NCI-H1105 (cell line): ENCODE data around the gene KIFC3.
"Not testable (repeated sequence)": the region's sequence is repeated elsewhere in the genome, so short reads cannot be mapped to it uniquely, and the experiment has no call there.

Source experiments
- DNase-seq: peaks from one replicate; lab custom pipeline; 2025; lab: John Stamatoyannopoulos, UW

The KIFC3 gene

DNA sequence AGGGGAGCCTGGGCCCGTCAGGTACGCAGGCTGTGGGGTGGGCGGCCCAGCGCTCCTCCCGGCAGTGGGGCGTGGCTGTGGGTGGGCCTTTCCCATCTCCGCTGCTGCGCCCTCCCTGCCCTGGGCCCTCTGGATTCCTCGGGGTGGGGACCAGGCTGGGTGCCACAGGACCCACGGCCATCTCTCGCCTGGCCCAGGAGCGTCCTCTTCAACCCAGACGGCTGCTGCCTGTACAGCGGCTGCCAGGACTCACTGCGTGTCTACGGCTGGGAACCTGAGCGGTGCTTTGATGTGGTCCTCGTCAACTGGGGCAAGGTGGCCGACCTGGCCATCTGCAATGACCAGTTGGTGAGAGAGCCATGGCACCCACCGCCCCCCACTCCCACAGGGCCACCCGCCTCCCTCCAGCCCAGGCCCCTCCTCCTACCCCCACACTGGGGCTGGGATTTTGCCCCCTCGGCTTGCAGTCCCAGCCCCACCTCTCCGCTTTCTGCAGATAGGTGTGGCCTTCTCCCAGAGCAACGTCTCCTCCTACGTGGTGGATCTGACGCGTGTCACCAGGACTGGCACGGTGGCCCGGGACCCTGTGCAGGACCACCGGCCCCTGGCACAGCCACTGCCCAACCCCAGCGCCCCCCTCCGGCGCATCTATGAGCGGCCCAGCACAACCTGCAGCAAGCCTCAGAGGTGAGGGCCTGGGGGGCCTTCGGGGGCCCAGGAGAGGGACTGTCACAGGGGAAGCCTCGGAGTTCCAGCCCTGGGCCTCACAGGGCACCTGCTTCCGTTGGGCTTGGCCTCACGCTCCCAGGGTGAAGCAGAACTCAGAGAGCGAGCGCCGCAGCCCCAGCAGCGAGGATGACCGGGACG, 49.5 kb downstream of the KIFC3 start:
- DNase-seq = no peak

DNA sequence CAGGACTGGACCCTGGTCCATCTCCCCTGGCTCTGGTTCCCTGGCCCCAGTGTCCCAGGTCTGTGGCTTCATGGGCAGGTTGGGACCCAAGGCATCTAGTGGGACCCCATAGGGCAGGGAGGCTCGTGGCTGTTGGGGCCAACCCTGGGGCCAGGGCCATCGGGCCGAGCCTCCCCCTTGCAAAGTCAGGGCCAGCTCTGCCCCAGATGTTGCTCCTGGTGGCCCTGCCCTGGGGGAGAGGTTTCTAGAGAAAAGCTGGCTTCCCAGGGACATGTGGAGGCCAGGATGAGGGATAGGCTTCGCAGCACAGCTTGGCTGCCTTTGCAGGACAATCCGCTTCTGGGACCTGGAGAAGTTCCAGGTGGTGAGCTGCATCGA, 50.1 kb downstream of the KIFC3 start:
- DNase-seq = no peak

DNA sequence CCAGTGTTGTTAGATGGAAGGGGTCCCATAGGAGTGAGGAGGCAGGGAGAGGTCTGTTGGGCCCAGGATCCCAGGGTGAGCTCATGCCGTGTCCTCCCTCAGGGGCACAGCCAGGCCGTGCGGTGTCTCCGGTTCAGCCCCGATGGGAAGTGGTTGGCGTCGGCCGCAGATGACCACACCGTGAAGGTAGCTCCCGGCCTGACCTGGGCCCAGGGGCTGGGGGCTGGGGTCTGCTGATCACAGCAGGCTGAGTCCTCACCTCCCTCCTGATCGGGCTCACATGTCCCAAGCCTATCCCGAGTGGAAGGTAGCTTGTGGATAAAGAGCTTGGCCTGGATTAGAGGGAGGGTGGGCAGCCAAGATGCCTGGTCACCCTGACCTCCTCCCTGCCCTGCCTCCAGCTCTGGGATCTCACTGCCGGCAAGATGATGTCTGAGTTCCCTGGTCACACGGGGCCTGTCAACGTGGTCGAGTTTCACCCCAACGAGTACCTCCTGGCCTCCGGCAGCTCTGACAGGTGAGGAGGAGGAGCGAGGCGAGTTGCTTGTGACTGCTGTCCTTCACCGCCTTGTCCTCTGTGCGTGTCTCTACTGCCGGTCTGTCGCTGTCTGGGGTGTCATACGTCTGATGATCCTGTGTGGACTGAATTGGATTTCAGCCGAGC, 50.6 kb downstream of the KIFC3 start:
- DNase-seq = no peak

DNA sequence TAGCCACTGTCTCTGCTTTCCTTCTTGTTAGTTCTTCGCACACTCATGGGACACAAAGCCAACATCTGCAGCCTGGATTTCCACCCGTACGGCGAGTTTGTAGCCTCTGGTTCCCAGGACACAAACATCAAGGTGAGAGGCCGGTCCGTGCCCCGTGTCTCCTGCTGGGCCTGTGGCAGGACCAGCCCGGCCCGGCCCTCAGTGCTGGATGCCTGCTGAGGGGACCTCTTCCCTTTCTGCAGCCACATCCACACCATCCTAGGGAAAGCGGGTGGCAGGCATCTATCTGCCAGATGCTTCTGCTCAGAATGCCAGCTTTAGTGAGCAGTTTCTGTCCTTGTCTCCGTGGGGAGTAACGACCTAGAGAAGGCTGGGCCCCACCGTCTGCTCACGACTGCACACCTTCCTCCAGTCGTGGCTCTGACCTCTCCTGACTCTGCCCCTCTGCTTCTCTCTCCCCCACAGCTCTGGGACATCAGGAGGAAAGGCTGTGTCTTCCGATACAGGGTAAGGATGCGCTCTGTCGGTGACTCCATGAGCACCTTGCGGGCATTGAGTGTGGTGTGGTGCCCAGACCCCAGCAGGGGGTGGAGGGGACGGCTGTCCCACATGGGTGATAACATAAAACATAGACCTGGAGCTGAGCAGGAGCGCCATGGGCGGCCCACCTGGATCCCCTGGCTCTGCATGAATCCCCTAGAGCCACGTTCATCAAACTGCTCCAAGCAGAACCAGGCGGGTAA, 51.3 kb downstream of the KIFC3 start:
- no peak for DNase-seq

DNA sequence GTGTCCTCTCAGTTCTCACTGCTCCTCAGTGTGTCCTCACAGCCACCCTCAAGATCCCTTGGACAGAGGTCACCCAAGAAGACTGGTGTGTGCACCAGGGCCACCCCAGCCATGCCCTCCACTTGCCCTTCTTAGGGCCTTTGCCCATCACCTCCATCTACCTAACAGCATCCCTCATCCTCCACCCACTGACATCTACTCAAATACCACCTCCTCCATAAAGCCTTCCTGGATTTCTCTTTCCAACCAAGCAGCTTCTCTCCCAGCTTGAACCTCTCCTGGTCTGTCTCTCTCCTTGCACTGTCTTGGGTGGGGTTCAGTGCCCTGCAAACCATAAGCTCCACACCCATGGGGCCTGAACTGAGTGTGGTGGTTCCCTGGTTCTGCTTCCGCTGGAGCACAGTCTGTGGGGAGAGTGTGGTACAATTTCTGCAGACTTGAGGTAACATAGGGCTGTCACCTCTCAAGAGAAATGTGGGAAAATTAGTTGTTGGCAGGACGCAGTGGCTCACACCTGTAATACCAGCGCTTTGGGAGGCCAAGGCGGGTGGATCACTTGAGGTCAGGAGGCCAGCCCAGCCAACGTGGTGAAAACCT, 52.3 kb downstream of the KIFC3 start:
- DNase-seq = no peak

DNA sequence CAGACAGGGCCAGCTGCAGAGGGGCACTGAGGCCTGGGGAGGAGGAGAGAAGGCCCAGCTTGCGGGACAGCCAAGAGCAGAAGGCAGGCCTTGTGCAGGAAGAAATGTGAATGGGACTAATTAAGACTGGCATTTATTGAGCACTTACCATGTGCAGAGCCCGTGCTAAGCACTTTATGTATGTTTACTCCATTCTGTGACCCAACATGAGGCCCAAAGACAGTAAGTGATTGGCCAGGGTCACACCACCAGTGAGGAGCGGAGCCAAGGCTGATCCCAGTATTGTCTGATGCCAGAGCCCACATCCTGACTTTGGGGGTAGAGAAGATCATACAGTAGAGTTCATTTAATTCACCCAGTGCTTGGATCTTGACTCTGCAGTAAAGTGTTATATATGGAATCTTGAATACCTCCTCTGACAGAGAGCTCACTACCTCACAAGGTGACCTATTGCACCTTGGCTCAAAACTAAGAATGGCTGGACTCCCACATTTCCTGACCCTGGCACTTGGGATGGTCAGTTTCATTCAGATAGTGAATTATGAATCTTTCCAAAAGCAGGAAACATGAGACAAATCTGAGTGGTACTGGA, 53.1 kb downstream of the KIFC3 start:
- no peak for DNase-seq

DNA sequence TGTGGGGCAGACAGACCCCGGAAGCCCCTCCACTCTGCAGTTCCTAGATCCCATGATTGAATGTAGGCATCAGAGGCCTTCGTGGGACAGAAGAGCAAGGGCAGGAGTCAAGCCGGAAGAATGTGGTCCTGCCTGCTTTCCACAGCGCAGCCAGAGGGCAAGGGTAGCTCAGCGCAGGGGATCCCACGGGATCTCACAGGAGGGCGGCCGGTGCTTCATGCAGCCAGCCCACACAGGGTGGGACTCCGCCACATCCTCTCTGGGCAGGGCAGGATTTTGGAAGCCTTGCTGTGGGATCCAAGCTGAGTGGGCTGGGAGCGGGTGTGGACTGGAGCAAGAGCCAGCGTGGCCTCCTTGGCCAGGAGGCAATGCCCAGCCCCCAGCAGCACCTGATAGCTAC, 53.7 kb downstream of the KIFC3 start:
- no peak for DNase-seq

DNA sequence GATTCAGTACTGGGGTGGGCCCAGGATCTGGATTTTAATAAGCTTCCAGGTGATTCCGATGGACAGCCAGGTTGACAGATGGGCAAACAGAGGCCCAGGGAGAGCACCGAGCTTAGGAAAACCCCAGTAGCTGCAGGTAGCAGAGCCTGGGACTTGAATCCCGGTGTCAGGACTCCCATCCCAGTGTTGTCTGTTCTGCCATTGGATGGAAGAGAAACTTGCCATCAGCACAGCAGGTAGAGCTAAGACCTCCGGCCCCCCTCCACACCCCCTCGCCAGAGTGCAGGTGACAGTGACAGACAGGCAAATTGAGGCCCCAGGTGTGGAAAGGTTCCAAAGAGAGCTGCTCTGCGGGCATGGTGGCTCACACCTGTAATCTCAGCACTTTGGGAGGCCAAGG, 54.3 kb downstream of the KIFC3 start:
- no peak for DNase-seq

DNA sequence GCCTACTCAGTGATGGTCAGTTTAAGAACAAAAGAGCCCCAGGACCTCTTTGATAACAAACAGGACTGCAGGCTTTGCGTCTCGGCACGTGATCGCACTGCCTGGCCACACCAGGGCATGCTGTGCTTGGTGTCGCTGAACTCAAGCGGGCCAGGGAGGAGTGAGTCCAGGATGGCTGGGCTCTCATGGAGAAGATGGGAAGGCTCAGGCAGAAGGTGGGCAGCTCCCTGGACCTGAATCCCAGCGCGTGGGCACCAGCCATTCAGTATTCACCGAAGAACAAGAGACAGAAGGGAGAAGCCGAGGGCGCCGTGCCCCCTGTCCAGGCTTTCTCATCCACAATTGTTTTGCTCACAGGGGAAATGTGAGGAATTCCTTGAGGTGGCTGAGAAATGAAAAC, 54.8 kb downstream of the KIFC3 start:
- DNase-seq = no peak

DNA sequence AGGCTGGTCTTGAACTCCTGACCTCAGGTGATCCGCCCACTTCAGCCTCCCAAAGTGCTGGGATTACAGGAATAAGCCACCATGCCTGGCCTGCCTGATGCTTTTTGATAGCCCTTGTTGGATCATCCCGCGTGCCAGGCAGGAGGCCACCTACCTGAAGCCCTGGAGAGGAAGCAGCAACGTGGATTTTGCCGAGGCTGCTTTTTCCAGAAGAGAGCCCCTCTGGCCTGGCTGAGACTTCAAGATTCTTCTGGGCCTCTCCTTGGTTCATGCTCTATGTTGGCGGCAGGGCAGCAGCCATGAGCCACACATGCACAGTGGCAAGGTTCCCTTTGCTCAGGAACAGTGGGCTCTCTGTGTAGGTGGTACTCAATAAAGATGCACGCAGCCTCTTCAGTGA, 55.2 kb downstream of the KIFC3 start:
- DNase-seq = no peak

DNA sequence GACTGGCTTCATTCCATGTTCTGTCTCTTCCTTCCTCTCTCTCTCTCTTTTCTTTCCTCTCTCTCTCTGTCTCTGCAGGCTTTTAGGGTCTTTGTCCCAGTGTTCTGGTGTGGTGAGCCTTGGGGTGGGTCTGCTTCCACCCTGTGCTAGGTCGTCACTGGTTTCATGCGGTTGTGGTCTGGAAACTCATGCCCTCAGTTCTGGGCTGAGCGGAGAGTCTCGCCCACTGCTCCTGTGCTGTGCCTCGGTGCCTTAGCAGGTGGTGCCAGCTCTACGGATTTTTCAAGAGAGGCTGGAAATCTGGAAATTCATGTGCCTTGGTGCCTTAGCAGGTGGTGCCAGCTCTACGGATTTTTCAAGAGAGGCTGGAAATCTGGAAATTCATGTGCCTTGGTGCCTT, 56.0 kb downstream of the KIFC3 start:
- not testable (repeated sequence) for DNase-seq

DNA sequence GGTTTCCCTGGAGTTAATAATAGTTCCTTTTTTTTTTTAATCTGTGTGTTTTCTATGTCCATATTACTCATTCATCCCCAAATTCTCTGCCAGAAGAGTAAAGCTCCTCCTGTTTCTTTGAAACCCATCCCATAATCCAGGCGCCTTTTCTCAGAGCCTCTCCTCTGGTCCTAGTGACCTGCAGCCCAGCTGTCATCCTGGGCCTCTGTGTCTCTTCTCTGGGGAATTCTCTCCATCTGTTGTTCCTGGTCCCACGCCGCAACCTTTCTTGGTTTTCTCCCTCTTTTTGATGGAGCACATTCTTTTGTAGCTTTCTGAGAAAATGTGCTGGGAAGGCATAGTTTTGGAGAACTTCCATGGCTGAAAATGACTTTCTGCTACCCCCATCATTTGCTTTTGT, 56.5 kb downstream of the KIFC3 start:
- no peak for DNase-seq

DNA sequence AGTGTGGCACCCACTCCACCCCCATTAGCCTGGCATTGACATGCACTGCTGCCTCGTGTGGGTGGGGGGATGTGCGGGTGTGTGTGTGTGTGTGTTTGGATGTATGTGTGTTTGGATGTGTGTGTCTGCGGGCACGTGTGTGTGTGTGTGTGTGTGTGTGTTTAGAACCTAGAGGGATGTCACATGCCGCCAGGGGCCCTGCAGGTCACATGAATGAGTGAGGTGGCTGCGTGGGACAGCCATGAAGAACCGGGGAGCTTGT, 57.7 kb downstream of the KIFC3 start:
- DNase-seq = no peak

DNA sequence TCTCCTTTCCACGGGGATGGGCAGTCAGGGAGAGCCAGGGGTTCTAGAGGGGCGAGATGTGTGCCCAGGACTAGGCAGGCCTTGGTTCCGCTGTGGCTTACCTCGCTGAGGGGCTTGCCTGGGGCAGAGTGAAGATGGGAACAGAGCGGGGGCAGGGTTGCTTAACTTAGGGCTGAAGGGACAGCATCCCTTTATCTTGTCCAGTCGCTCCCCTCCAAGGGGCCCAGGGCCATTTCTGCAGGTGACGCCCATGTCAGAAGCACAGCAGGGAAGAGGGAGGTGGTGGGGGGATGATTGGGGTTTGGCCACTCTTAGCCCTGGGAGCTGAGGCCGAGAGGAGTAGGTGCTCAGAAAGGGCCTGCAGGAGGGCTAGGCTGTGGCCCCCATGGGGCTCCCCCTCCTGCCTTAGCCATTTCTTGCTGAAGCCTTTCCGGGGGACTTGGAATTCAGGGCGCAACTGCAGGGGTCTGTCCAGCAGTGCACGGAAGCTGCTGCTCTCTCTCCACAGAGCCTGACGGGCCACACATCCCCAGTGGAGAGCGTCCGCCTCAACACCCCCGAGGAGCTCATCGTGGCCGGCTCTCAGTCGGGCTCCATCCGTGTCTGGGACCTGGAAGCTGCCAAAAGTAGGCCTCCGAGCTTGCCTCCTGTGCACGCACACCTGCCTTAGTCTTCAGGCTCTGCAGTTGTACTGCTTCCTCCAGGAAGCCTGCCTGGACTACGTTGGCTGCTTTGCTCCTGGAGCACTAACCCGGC, 58.2 kb downstream of the KIFC3 start:
- DNase-seq = no peak

DNA sequence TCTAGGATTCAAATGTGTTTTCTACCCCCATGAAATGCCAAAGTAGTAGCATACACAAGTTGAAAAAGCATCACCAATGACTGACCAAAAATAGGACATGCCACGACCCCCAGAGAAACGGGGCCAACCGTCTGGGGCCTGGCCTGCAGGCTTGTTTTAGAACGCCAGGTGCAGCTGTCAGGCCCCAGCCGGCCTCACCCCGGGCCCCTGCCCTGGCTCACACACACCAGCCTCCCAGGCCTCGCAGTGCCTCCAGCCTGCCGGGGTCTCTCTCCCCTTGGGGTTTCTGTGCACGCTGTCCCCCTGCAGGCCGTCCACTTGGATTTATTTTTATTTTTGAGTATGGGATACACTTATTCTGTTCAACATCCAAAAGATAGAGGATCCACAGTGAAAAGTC, 58.8 kb downstream of the KIFC3 start:
- DNase-seq = no peak

DNA sequence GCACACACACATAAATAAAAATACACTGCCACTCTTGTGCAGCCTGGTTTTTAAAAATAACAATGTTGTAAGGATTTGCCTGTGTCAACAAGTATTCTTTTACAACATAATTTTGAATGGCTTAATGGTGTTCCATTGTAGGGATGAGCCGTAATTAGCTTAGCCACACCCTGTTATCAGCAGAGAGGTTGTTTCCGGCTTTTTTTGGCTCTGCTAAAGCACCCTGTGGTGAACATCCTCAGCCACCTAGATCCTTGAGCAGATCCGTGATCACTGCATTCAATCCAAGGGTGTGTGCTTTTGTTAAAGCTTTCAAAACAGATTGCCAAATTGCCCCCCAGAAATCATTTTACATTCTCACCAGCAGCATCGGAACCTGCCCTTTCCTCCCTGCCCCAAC, 59.7 kb downstream of the KIFC3 start:
- no peak for DNase-seq

DNA sequence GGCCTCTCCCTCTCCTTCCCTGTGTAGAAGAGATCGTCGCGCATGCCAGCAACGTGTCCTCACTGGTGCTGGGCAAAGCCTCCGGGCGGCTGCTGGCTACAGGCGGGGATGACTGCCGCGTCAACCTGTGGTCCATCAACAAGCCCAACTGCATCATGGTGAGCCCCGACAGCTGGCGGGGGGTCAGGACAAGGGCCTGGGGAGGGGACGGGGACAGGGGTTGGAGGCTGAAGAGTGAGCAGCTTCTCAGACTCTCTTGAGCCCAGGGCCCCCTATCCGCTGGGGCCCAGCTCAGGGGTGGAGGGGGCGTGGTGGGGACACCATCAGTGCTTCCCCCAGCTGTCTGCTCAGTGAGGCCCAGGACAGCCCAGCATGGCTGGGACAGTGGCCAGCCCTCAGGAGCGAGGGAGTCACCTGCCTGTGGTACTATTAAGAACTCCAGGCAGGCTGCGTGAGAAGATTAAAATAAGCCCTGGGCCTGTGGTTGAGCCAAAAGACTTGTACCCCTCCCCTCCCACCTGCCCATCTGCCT, 60.6 kb downstream of the KIFC3 start:
- no peak for DNase-seq

DNA sequence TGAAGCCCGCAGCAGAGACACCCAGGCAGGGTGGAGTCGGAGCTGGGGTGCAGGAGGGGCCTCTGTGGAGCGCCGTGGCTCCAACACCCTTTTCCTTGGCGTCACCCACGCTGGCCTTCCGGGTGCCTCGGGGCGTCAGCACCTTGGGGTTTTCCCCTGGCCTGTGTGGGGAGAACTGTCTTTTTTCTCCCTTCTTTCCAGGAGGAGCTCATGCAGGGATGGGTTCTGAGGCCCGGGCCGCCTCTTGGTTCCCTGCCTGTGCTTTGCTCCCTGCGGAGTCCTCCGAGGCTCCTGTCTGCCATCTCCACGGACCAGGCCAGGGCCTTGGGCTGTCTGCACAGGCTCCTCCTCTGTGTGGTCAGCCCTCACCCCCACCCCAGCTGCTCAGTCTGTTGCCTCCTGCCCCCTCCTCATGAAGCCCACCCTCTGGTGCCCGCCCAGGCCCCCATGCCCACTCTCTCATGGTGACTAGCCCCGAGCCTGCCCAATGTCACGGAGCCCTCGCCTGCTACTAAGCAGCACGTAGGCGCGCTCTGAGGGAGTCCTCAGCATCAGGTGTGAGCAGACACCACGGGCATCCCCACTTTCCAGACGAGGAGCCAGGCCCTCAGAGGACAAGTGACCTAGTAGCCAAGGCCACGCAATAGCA, 61.7 kb downstream of the KIFC3 start:
- no peak for DNase-seq

DNA sequence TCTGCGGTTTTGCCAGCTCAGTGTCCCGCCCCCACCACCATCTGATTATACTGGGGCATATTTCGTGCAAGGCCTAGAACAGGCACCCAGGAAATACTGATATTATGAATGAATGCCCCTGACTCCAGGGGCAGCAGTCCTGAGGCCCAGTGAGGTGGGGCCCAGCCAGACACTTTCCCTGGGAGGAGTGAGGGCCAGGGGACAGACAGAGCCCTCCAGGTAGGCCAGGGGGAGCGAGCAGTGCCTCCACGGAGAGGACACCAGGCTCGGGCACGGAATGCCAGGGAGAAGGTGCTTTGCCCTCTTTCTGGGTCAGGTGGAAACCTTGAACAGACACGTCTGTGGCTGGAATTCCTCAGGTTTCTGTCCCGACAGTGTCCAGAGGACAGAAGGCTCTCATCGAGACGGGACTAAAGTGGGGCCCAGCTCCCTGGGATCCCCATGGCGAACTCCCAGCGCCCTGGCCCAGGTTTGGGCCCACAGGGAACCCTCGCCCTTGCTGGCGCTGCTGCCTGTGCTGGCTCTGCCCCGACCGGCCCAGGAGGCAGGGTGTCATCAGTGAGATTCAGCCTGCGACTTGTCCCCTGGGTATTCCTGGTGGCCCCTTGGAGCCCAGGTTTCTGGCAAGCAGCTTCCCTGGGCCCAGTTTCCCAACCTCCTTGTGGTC, 62.4 kb downstream of the KIFC3 start:
- DNase-seq = no peak

DNA sequence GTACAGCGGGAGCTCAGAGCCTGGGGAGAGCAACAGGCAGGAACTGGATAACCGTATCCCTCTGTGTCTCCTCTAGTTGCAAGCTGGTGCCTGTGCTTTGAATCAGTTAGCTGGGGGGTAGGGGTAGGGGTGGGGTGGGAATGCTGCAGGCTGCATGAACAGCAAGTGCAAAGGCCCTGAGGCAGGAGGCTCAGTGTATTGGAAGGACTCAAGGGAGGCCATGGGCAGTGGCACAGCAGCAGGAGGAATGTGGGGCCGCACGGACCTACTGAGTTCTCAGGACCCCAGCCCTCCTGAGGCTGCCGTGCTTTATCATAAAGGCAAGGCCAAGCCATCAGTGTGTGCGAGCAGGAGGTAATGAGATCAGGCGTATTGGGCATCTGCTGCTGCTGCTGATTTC, 63.4 kb downstream of the KIFC3 start:
- no peak for DNase-seq
